Gastroesophageal sphincter (tissue), 4 donors: ENCODE results near the gene COL2A1. TPM values are rescaled to one million over a fixed set of nuclear protein-coding genes. Genes with fewer than 3 reads are reported as not detected.
A peak's percentile ranks its signal among the peaks of the same experiment; 100 is the strongest.

Source experiments
- ATAC-seq: fragments of 150-250 bp; one replicate; pipeline ENCODE4 v1.9.1; 2016; ENCODE audit warnings: mild to moderate bottlenecking, moderate library complexity
- H3K27ac ChIP-seq, 4 donors: fragments of 200-600 bp; sonication (generic) in 3 of 4; 1 replicate in 3 of 4; 2 replicates in 1 of 4; pipeline ENCODE4 v1.5.1; 2016 to 2019
- H3K27me3 ChIP-seq: fragments of 200-600 bp; sonication (generic); one replicate; pipeline ENCODE4 v1.5.1; 2019
- H3K36me3 ChIP-seq, 2 donors: fragments of 200-600 bp; sonication (generic); one replicate each; pipeline ENCODE4 v1.5.1; 2019; ENCODE audit warnings: control low read depth in 1 of 2
- H3K4me1 ChIP-seq, 3 donors: fragments of 200-600 bp; sonication (generic); 1 replicate in 2 of 3; 2 replicates in 1 of 3; pipeline ENCODE4 v1.5.1; 2016 to 2019; ENCODE audit warnings: control low read depth in 2 of 3
- H3K4me3 ChIP-seq, 2 donors: fragments of 200-600 bp; sonication (generic); one replicate each; pipeline ENCODE4 v1.5.1; 2019; ENCODE audit warnings: mild to moderate bottlenecking in 1 of 2, moderate library complexity in 1 of 2
- H3K9me3 ChIP-seq, 3 donors: fragments of 200-600 bp; sonication (generic); one replicate each; pipeline ENCODE4 v1.5.1; 2017 to 2019; ENCODE audit warnings: control low read depth in 2 of 3
- EP300 ChIP-seq: sonication (generic); formaldehyde crosslinking; IDR thresholded peaks from one replicate; pipeline ENCODE4 v1.6.1; 2017; ENCODE audit warnings: antibody characterized with exemption, mild to moderate bottlenecking
- POLR2A ChIP-seq, 2 donors: fragments of 450-650 bp; IDR thresholded peaks; one replicate each; pipeline ENCODE4 v1.6.1; 2017; ENCODE audit warnings: antibody characterized with exemption in 2 of 2, mild to moderate bottlenecking in 2 of 2, moderate library complexity in 1 of 2
- POLR2AphosphoS5 ChIP-seq: sonication (generic); formaldehyde crosslinking; IDR thresholded peaks from one replicate; pipeline ENCODE4 v1.6.1; 2017; ENCODE audit warnings: antibody characterized with exemption
- WGBS, 2 donors: methylation state at CpG; one replicate each; pipeline ENCODE4 v1.1.5; 2018; ENCODE audit warnings: low coverage in 1 of 2; 5-methylcytosine and 5-hydroxymethylcytosine counted together
- total RNA-seq, 4 donors: library from RNA; depleted of rRNA; stranded (reverse); fragments of >200 nt; gene quantifications; one replicate each; pipeline ENCODE4 v1.1.0, GENCODE V29; 2016
- TF ChIP-seq, protein P1 (sequence below), 4 experiments: fragments of 200-600 bp in 2 of 4; fragments of 450-650 bp in 2 of 4; sonication (generic) in 1 of 4; IDR thresholded peaks; one replicate each; pipeline ENCODE4 v1.5.1; 2017 to 2019; ENCODE audit warnings: antibody characterized with exemption in 4 of 4, mild to moderate bottlenecking in 2 of 4, moderate library complexity in 2 of 4

COL2A1 gene
- total RNA-seq, 4 donors from 2014 or later: not detected

DNA sequence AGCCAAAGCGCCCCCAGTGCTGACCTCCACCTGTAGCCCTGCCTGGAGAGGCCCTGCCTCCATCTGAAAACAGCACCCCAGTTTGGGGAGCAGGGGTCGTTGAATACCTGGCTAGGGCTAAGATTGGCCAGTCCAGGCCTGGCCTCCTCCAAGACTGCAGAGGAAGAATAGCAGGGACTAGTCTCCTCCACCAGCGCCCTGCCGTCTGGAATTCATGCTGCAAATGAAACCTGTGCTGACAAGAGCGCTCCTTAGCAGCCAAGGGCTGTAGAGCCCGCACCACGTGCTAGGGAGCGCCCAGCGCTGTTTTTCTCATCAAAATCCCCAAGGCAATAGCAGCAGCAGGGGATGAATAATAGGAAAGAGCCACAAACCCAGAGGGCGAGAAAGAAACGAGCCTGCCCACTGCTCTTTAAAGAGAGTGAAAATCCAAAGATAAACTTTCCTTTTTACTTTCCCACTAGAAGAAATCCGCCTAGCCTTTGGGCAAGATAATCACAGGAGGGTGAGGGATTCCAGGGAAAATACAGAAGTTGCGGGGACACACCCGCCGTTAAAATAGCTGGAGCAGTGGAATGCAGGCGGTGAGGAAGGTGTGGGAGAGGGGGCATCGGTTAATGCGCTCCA, 3.3 kb downstream of the COL2A1 start:
- H3K4me1 ChIP-seq: peaks cover 6 to 52% (median 34%) of the 10 kb centered on the region in 3 donors
- no peaks in the 10 kb centered on the region for H3K9me3 ChIP-seq
- H3K27ac ChIP-seq: peak overlapping the region in 3 of 4 donors; percentile 4 to 46 (median 17)
- TF ChIP-seq POLR2A (IDR thresholded peaks at IDR 0.05) (no peak), EP300 (no peak), POLR2AphosphoS5 (no peak)
- TF ChIP-seq, protein P1, sequence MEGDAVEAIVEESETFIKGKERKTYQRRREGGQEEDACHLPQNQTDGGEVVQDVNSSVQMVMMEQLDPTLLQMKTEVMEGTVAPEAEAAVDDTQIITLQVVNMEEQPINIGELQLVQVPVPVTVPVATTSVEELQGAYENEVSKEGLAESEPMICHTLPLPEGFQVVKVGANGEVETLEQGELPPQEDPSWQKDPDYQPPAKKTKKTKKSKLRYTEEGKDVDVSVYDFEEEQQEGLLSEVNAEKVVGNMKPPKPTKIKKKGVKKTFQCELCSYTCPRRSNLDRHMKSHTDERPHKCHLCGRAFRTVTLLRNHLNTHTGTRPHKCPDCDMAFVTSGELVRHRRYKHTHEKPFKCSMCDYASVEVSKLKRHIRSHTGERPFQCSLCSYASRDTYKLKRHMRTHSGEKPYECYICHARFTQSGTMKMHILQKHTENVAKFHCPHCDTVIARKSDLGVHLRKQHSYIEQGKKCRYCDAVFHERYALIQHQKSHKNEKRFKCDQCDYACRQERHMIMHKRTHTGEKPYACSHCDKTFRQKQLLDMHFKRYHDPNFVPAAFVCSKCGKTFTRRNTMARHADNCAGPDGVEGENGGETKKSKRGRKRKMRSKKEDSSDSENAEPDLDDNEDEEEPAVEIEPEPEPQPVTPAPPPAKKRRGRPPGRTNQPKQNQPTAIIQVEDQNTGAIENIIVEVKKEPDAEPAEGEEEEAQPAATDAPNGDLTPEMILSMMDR (IDR thresholded peaks at IDR 0.05): no peak
- H3K36me3 ChIP-seq: no peaks in the 10 kb centered on the region
- H3K27me3 ChIP-seq: peaks cover 90% of the 10 kb centered on the region
- H3K4me3 ChIP-seq: peak overlapping the region; percentile 20 to 51
- peak; percentile 54 for ATAC-seq
- 0 to 22% methylated on average over 3 to 12 of the region's 18 CpGs for WGBS, 2 donors

- ATAC-seq: no peak
- Histone ChIP-seq H3K27ac (no peak overlapping the region), H3K36me3 (no peaks in the 10 kb centered on the region), H3K9me3 (no peaks in the 10 kb centered on the region), H3K4me1 (peaks cover 6 to 50% (median 31%) of the 10 kb centered on the region in 3 donors), H3K4me3 (no peak overlapping the region), H3K27me3 (peaks cover 88% of the 10 kb centered on the region)
- TF ChIP-seq, protein P1 (IDR thresholded peaks at IDR 0.05): no peak
- TF ChIP-seq EP300: no peak
- 20 to 80% methylated on average over 1 to 3 of the region's 9 CpGs for WGBS, 2 donors
Measured at GRCh38 chr12:47999816-48000215, 4.5 kb downstream of the COL2A1 start.

DNA sequence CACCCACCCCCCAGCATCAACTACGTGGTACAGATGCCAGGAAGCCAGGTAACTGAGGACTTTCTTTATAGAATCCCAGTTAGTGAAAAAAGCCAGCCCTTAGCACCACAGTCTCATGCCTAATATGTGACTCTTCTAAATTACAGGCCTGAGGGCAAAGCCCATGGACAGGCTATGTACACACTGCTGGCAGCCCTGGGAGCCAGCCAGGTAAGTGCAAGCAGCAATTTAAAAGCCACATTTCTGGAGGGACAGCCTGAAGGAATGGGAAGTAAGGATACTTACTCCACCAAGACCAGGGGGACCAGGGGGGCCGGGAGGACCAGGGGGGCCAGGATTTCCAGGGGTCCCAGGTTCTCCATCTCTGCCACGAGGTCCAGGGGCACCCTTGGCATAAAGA, 7.0 kb downstream of the COL2A1 start:
- no peak for ATAC-seq
- H3K4me1 ChIP-seq: peaks cover 0 to 25% (median 6%) of the 10 kb centered on the region in 3 donors
- WGBS, 2 donors: 64 to 88% methylated on average over 1 to 3 of the region's 3 CpGs
- H3K36me3 ChIP-seq: no peaks in the 10 kb centered on the region
- H3K4me3 ChIP-seq: no peak overlapping the region
- H3K27me3 ChIP-seq: peaks cover 72% of the 10 kb centered on the region
- H3K9me3 ChIP-seq: no peaks in the 10 kb centered on the region
- TF ChIP-seq POLR2A (IDR thresholded peaks at IDR 0.05) (no peak), POLR2AphosphoS5 (no peak), EP300 (no peak)
- TF ChIP-seq, protein P1 (IDR thresholded peaks at IDR 0.05): no peak
- H3K27ac ChIP-seq: no peak overlapping the region

GRCh38 chr12:47995981-47996401, 8.3 kb downstream of the COL2A1 start:
- 22 to 40% methylated on average over 2 to 4 of the region's 4 CpGs for WGBS, 2 donors
- Histone ChIP-seq H3K4me3 (no peak overlapping the region), H3K27ac (no peak overlapping the region), H3K27me3 (peaks cover 59% of the 10 kb centered on the region), H3K4me1 (peaks cover 0 to 11% (median 0%) of the 10 kb centered on the region in 3 donors), H3K36me3 (no peaks in the 10 kb centered on the region), H3K9me3 (no peaks in the 10 kb centered on the region)
- no peak for ATAC-seq
- TF ChIP-seq POLR2AphosphoS5 (no peak), EP300 (no peak), POLR2A (IDR thresholded peaks at IDR 0.05) (no peak)
- TF ChIP-seq, protein P1 (IDR thresholded peaks at IDR 0.05): no peak

DNA sequence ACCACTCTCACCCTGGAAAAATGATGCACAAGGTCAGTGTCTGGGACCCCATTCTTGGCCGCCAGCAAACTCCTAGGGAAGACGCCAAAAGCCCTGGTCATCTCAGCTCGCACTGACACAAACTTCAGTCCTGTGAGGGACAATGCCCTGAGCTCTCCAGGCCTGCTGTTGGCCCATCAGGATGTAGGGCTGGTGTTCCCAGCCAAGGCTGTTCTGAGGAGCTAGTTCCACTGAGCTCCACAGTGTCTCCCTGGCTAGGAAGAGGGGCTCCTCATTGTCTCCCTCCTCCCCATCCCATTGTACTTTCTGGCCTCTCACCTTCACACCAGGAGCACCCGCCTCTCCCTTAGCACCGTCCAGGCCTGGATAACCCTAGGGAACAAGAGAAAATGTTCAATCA, 10.8 kb downstream of the COL2A1 start:
- Histone ChIP-seq H3K4me1 (peaks cover 0 to 8% (median 0%) of the 10 kb centered on the region in 3 donors), H3K9me3 (no peaks in the 10 kb centered on the region), H3K4me3 (no peak overlapping the region), H3K27me3 (peaks cover 35% of the 10 kb centered on the region), H3K36me3 (no peaks in the 10 kb centered on the region), H3K27ac (no peak overlapping the region)
- 100% methylated on average over 2 of the region's 5 CpGs for WGBS, 2 donors
- TF ChIP-seq, protein P1 (IDR thresholded peaks at IDR 0.05): no peak
- no peak for TF ChIP-seq POLR2A (IDR thresholded peaks at IDR 0.05)
- no peak for TF ChIP-seq POLR2AphosphoS5
- TF ChIP-seq EP300: no peak
- no peak for ATAC-seq
